HCT116 (cell line): ENCODE results near the gene OXT. TPM values are rescaled to one million over a fixed set of nuclear protein-coding genes. Genes with fewer than 3 reads are reported as not detected.
"Not testable (repeated sequence)": the region's sequence is repeated elsewhere in the genome, so short reads cannot be mapped to it uniquely, and the experiment has no call there.

ENCODE experiments used
- ATAC-seq: fragments of 200-7000 bp; cut with Tn5 transposase; 2 replicates; pipeline ENCODE4 v1.9.1; 2020; ENCODE audit warnings: mild to moderate bottlenecking, moderate library complexity
- BruUV-seq: library from RNA; stranded (reverse); fragments of 400-500 nt; replicated peaks from 2 replicates; lab custom pipeline; 2021; lab: Mats Ljungman, UMichigan
- CTCF ChIA-PET: fragments of 300-600 bp; sonication (Branson Sonifier 250); formaldehyde crosslinking; loops from one replicate; lab custom pipeline; 2021; ENCODE audit warnings: antibody characterized with exemption; lab: Charles Lee
- POLR2A ChIA-PET: fragments of 300-600, 350-600 bp; sonication (Branson Sonifier 250); formaldehyde crosslinking; loops from one replicate; lab custom pipeline; 2021; ENCODE audit warnings: antibody characterized with exemption; lab: Charles Lee
- RAD21 ChIA-PET, 2 experiments: fragments of 300-600 bp; sonication (Branson Sonifier 250); formaldehyde crosslinking; loops; one replicate each; lab custom pipeline; 2023; ENCODE audit warnings: low total read pairs in 2 of 2; ENCODE audit not compliant: uncharacterized antibody in 2 of 2, unreplicated experiment in 2 of 2, low non-redundant PET in 1 of 2; lab: Charles Lee
- DNase-seq: peaks from one replicate; pipeline ENCODE4 v3.0.0-alpha.2; 2010; ENCODE audit warnings: low read depth, low spot score
- H2AFZ ChIP-seq: fragments of 200-600 bp; shearing (Covaris generic), sonication (generic); 2 replicates; pipeline ENCODE4 v1.6.1; 2017; ENCODE audit warnings: low read depth, mixed run types, mixed read lengths, antibody characterized with exemption, low read length; ENCODE audit not compliant: poor library complexity, severe bottlenecking
- H3K27ac ChIP-seq: 2 replicates; pipeline ENCODE4 v1.5.1; 2012; ENCODE audit warnings: low read depth, low read length
- H3K27me3 ChIP-seq: fragments of 200-600 bp; sonication (generic); 2 replicates; pipeline ENCODE4 v1.6.1; 2016; ENCODE audit warnings: mixed run types, low read length, mixed read lengths; ENCODE audit not compliant: insufficient read depth
- H3K36me3 ChIP-seq, 2 experiments: fragments of 200-500 bp in 1 of 2; fragments of 200-600 bp in 1 of 2; sonication (Bioruptor generic) in 1 of 2; sonication (generic) in 1 of 2; 2 replicates each; pipeline versions ENCODE4 v1.5.1 to v1.6.1; 2014 to 2016; ENCODE audit warnings: low read length in 2 of 2, inconsistent platforms in 1 of 2, mixed read lengths in 1 of 2, mixed run types in 1 of 2; ENCODE audit not compliant: insufficient read depth in 2 of 2, control insufficient read depth in 1 of 2
- H3K4me1 ChIP-seq, 2 experiments: fragments of 200-600 bp in 1 of 2; sonication (generic) in 1 of 2; 2 replicates each; pipeline versions ENCODE4 v1.5.1 to v1.6.1; 2012 to 2017; ENCODE audit warnings: low read length in 2 of 2, inconsistent platforms in 1 of 2, mild to moderate bottlenecking in 1 of 2, mixed read lengths in 1 of 2, mixed run types in 1 of 2, moderate library complexity in 1 of 2; ENCODE audit not compliant: insufficient read depth in 2 of 2, control insufficient read depth in 1 of 2
- H3K4me2 ChIP-seq: fragments of 200-600 bp; sonication (generic); 2 replicates; pipeline ENCODE4 v1.6.1; 2017; ENCODE audit warnings: mixed run types, low read length, mixed read lengths
- H3K4me3 ChIP-seq, 2 experiments: fragments of 200-600 bp in 1 of 2; sonication (generic) in 1 of 2; replicated peaks in 1 of 2; 2 replicates each; pipeline ENCODE4 v1.5.1; 2011 to 2016; ENCODE audit warnings: low read length in 2 of 2, control low read depth in 1 of 2, low read depth in 1 of 2, mild to moderate bottlenecking in 1 of 2, mixed read lengths in 1 of 2, mixed run types in 1 of 2
- H3K79me2 ChIP-seq: fragments of 200-600 bp; sonication (generic); 2 replicates; pipeline ENCODE4 v1.6.1; 2017; ENCODE audit warnings: mild to moderate bottlenecking, mixed run types, low read length, moderate library complexity, mixed read lengths; ENCODE audit not compliant: insufficient read depth
- H3K9ac ChIP-seq: fragments of 200-600 bp; sonication (generic); 2 replicates; pipeline ENCODE4 v1.6.1; 2016; ENCODE audit warnings: low read length, mixed read lengths
- H3K9me2 ChIP-seq: fragments of 200-600 bp; sonication (generic), shearing (Covaris generic); 2 replicates; pipeline ENCODE4 v1.6.1; 2017; ENCODE audit warnings: mixed run types, mild to moderate bottlenecking, moderate library complexity; ENCODE audit not compliant: insufficient read depth
- H3K9me3 ChIP-seq, 2 experiments: fragments of 200-500 bp in 1 of 2; fragments of 200-600 bp in 1 of 2; sonication (Bioruptor generic) in 1 of 2; sonication (generic) in 1 of 2; 2 replicates each; pipeline ENCODE4 v1.6.1; 2014 to 2017; ENCODE audit warnings: low read length in 2 of 2, mixed read lengths in 2 of 2, inconsistent platforms in 1 of 2, low read depth in 1 of 2, mild to moderate bottlenecking in 1 of 2, mixed run types in 1 of 2, moderate library complexity in 1 of 2; ENCODE audit not compliant: control insufficient read depth in 1 of 2, insufficient read depth in 1 of 2
- H4K20me1 ChIP-seq: fragments of 200-600 bp; sonication (generic), shearing (Covaris generic); 2 replicates; pipeline ENCODE4 v1.6.1; 2017; ENCODE audit warnings: mixed run types, mild to moderate bottlenecking, moderate library complexity; ENCODE audit not compliant: insufficient read depth
- EGR1 ChIP-seq: IDR thresholded peaks from 2 replicates; pipeline ENCODE4 v1.6.1; 2012; ENCODE audit warnings: low read depth
- EZH2phosphoT487 ChIP-seq: fragments of 200-600 bp; IDR thresholded peaks from 2 replicates; pipeline ENCODE4 v1.6.1; 2018; ENCODE audit warnings: antibody characterized with exemption, borderline replicate concordance
- intact Hi-C: fragments of 100-400 bp; cut with micrococcal nuclease; formaldehyde crosslinking; loops from 2 replicates; pipeline ENCODE4 v1.10.0; 2022
- total RNA-seq: library from RNA; stranded (reverse); gene quantifications from one replicate; pipeline ENCODE4 v1.2.1, GENCODE V29; 2021; ENCODE audit not compliant: unreplicated experiment

Gene OXT
- total RNA-seq, 1 experiment from 2014 or later = not detected

- DNase-seq, H2AFZ ChIP-seq, H3K4me3 ChIP-seq, BruUV-seq, H3K27me3 ChIP-seq, H3K9me3 ChIP-seq, CTCF ChIA-PET, H3K9me2 ChIP-seq, H3K79me2 ChIP-seq, H4K20me1 ChIP-seq, POLR2A ChIA-PET, ATAC-seq, H3K36me3 ChIP-seq, H3K27ac ChIP-seq, H3K4me2 ChIP-seq, H3K9ac ChIP-seq, intact Hi-C loops: not testable (repeated sequence)
- peaks cover 11 to 18% of the 10 kb centered on the region in 2 experiments; a peak in 3 of 4 replicates for H3K4me1 ChIP-seq
- RAD21 ChIA-PET = interaction anchor here in 1 of 2 experiments (0.5 to 0.6 kb wide), 2 partner anchors 28 to 191 kb away, joined by 3 to 7 read pairs; no protein-coding TSS in a partner anchor
Observed at GRCh38 chr20:3073251-3073643, 1.8 kb downstream of the OXT start.

- Histone ChIP-seq H2AFZ (no peak overlapping the region), H3K79me2 (no peaks in the 10 kb centered on the region), H3K27ac (no peak overlapping the region), H3K4me3 (no peak overlapping the region), H4K20me1 (no peaks in the 10 kb centered on the region), H3K9me3 (no peaks in the 10 kb centered on the region), H3K9me2 (no peaks in the 10 kb centered on the region), H3K4me1 (peaks cover 9 to 10% of the 10 kb centered on the region in 2 experiments; a peak in 3 of 4 replicates), H3K9ac (no peak overlapping the region), H3K36me3 (no peaks in the 10 kb centered on the region), H3K27me3 (no peaks in the 10 kb centered on the region), H3K4me2 (peak overlapping the region; percentile 54)
- POLR2A ChIA-PET = no interaction called here
- intact Hi-C loops = no loop called here
- TF ChIP-seq EZH2phosphoT487 (no peak), EGR1 (peak; percentile 25; the same call in 1 of the 2 replicates)
- CTCF ChIA-PET = interaction anchor here (0.8 kb wide), 1 partner anchor 21 kb away, joined by 3 read pairs; no protein-coding TSS in a partner anchor
- DNase-seq (no peak), ATAC-seq (peak; percentile 59)
- RAD21 ChIA-PET = no interaction called here
- BruUV-seq = no TSS peak
Observed at GRCh38 chr20:3074812-3075211, 3.4 kb downstream of the OXT start.

GRCh38 chr20:3075315-3075714 is 3.9 kb downstream of the OXT start:
- POLR2A ChIA-PET, intact Hi-C loops, CTCF ChIA-PET: not testable (repeated sequence)

More at GRCh38 chr20:3075315-3075714, 3.9 kb downstream of the OXT start:
- H3K4me3 ChIP-seq, H3K9ac ChIP-seq, DNase-seq, RAD21 ChIA-PET, H3K9me3 ChIP-seq, H3K36me3 ChIP-seq, H3K79me2 ChIP-seq, H4K20me1 ChIP-seq, ATAC-seq, H3K9me2 ChIP-seq, BruUV-seq, H2AFZ ChIP-seq, H3K27ac ChIP-seq, H3K27me3 ChIP-seq: not testable (repeated sequence)
- peak overlapping the region; percentile 54; the same call in 1 of the 2 replicates for H3K4me2 ChIP-seq
- H3K4me1 ChIP-seq = peaks cover 9 to 10% of the 10 kb centered on the region in 2 experiments; a peak in 3 of 4 replicates
